ENCODE measurements around the gene PIR. TPM values are rescaled to one million over a fixed set of nuclear protein-coding genes. Genes with fewer than 3 reads are reported as not detected.

PIR gene
- total RNA-seq, 1 donor from 2014 or later = 53.4 TPM

DNA sequence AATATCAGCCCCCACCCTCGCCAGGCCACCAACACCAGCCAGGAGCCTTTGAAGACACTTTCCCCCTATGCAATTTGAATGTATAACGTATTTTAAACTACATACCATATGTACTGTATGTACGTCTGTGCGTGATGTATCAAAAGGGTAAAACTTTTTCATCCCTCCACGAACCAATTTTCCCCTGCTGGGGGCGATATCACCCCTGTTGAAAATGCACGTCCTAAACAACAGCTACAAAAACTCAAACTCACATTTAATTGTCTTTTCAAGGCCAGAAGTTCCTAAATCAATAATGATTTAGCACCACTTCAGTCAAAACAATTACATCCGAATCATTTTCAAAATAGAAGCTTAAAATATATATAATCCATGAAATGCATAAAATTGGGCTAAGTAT lies 110.3 kb downstream of the PIR start:
- peaks cover 13% of the 10 kb centered on the region for H3K36me3 Mint-ChIP-seq (ENCODE audit: low read depth)
- DNase-seq (ENCODE audit: low read depth, low spot score) = no peak
- no peak overlapping the region for H3K4me3 Mint-ChIP-seq
- TF ChIP-seq CTCF (conservative IDR thresholded peaks at IDR 0.05) = no peak
- H3K27ac Mint-ChIP-seq (ENCODE audit: unreplicated experiment) = no peak overlapping the region
- no peaks in the 10 kb centered on the region for H3K27me3 Mint-ChIP-seq (ENCODE audit: low read depth)
- H3K9me3 Mint-ChIP-seq = no peaks in the 10 kb centered on the region
- H3K4me1 Mint-ChIP-seq = peaks cover 20% of the 10 kb centered on the region

GRCh38 chrX:15376956-15377355 lies 116.2 kb downstream of the PIR start:
- Mint-ChIP-seq H3K9me3 (no peaks in the 10 kb centered on the region), H3K27ac (ENCODE audit: unreplicated experiment) (no peak overlapping the region), H3K4me1 (no peaks in the 10 kb centered on the region), H3K27me3 (ENCODE audit: low read depth) (no peaks in the 10 kb centered on the region), H3K4me3 (no peak overlapping the region), H3K36me3 (ENCODE audit: low read depth) (peaks cover 6% of the 10 kb centered on the region)
- DNase-seq (ENCODE audit: low read depth, low spot score) = no peak
- TF ChIP-seq CTCF (conservative IDR thresholded peaks at IDR 0.05) = no peak

GRCh38 chrX:15373976-15374375 lies 119.2 kb downstream of the PIR start:
- no peak for TF ChIP-seq CTCF (conservative IDR thresholded peaks at IDR 0.05)
- Mint-ChIP-seq H3K4me3 (no peak overlapping the region), H3K9me3 (peaks cover 5% of the 10 kb centered on the region), H3K4me1 (no peaks in the 10 kb centered on the region), H3K36me3 (ENCODE audit: low read depth) (peaks cover 3% of the 10 kb centered on the region), H3K27me3 (ENCODE audit: low read depth) (no peaks in the 10 kb centered on the region), H3K27ac (ENCODE audit: unreplicated experiment) (no peak overlapping the region)
- DNase-seq (ENCODE audit: low read depth, low spot score) = no peak

- peaks cover 12% of the 10 kb centered on the region for H3K4me1 Mint-ChIP-seq
- H3K36me3 Mint-ChIP-seq (ENCODE audit: low read depth) = no peaks in the 10 kb centered on the region
- H3K27me3 Mint-ChIP-seq (ENCODE audit: low read depth) = no peaks in the 10 kb centered on the region
- H3K9me3 Mint-ChIP-seq = peaks cover 8% of the 10 kb centered on the region
- TF ChIP-seq CTCF (conservative IDR thresholded peaks at IDR 0.05) = no peak
- DNase-seq (ENCODE audit: low read depth, low spot score) = no peak
- no peak overlapping the region for H3K27ac Mint-ChIP-seq (ENCODE audit: unreplicated experiment)
- no peak overlapping the region for H3K4me3 Mint-ChIP-seq
Measured at GRCh38 chrX:15366506-15367352, 126.4 kb downstream of the PIR start.

- no peak overlapping the region for H3K4me3 Mint-ChIP-seq
- H3K4me1 Mint-ChIP-seq = peaks cover 4% of the 10 kb centered on the region
- TF ChIP-seq CTCF (conservative IDR thresholded peaks at IDR 0.05) = no peak
- H3K36me3 Mint-ChIP-seq (ENCODE audit: low read depth) = peaks cover 6% of the 10 kb centered on the region
- H3K27ac Mint-ChIP-seq (ENCODE audit: unreplicated experiment) = no peak overlapping the region
- DNase-seq (ENCODE audit: low read depth, low spot score) = no peak
- H3K9me3 Mint-ChIP-seq = no peaks in the 10 kb centered on the region
- no peaks in the 10 kb centered on the region for H3K27me3 Mint-ChIP-seq (ENCODE audit: low read depth)
Measured at GRCh38 chrX:15359701-15360100, 133.4 kb downstream of the PIR start.

Data from neural crest cell (in vitro differentiated cells).